ENCODE data around the gene HNF1B. TPM values are rescaled to one million over a fixed set of nuclear protein-coding genes. Genes with fewer than 3 reads are reported as not detected.

The HNF1B gene
- total and polyA plus RNA-seq, 4 donors, result 1.6 to 5.7 (median 4.5) TPM

GRCh38 chr17:37697381-37697780, 47.5 kb downstream of the HNF1B start:
- no peak overlapping the region for H3K27ac ChIP-seq (ENCODE audit: low read depth in 1 of 2, low read length in 2 of 2)
- H3K9me3 ChIP-seq (ENCODE audit: control insufficient read depth in 4 of 4, low read length in 3 of 4), result no peaks in the 10 kb centered on the region
- H3K36me3 ChIP-seq (ENCODE audit: control insufficient read depth in 4 of 4, insufficient read depth in 3 of 4, low read depth in 1 of 4, low read length in 3 of 4), result peaks cover 0 to 4% (median 3%) of the 10 kb centered on the region in 4 donors
- DNase-seq (ENCODE audit: low spot score), result no peak
- H3K9ac ChIP-seq (ENCODE audit: low read depth in 1 of 2, low read length in 2 of 2), result no peak overlapping the region
- H3K4me3 ChIP-seq (ENCODE audit: low read depth in 1 of 3, low read length in 3 of 3), result no peak overlapping the region
- WGBS, result 86% methylated on average over 8 of the region's 8 CpGs
- no peaks in the 10 kb centered on the region for H3K27me3 ChIP-seq (ENCODE audit: control insufficient read depth in 4 of 4, insufficient read depth in 4 of 4, low read length in 3 of 4)
- H3K4me1 ChIP-seq (ENCODE audit: control insufficient read depth in 4 of 4, insufficient read depth in 4 of 4, low read length in 3 of 4), result peaks cover 0 to 19% (median 8%) of the 10 kb centered on the region in 4 donors
- TF ChIP-seq RXRA (IDR thresholded peaks at IDR 0.05) (no peak), REST (IDR thresholded peaks at IDR 0.05) (no peak), GABPA (IDR thresholded peaks at IDR 0.05 in 1 of 2, conservative IDR thresholded peaks at IDR 0.05 in 1 of 2) (no peak), FOXA1 (IDR thresholded peaks at IDR 0.05) (no peak), ZBTB33 (IDR thresholded peaks at IDR 0.05) (no peak), RAD21 (IDR thresholded peaks at IDR 0.05) (no peak), FOXA2 (IDR thresholded peaks at IDR 0.05) (no peak), MAX (IDR thresholded peaks at IDR 0.05) (no peak), YY1 (IDR thresholded peaks at IDR 0.05) (no peak), EGR1 (IDR thresholded peaks at IDR 0.05; ENCODE audit: low read depth in 2 of 2) (no peak), CTCF (IDR thresholded peaks at IDR 0.05; ENCODE audit: low read depth, low read length, missing input control) (no peak)

GRCh38 chr17:37696366-37696765, 48.5 kb downstream of the HNF1B start:
- H3K9me3 ChIP-seq (ENCODE audit: control insufficient read depth in 4 of 4, low read length in 3 of 4), result no peaks in the 10 kb centered on the region
- no peak overlapping the region for H3K27ac ChIP-seq (ENCODE audit: low read depth in 1 of 2, low read length in 2 of 2)
- 95% methylated on average over 7 of the region's 7 CpGs for WGBS
- H3K4me1 ChIP-seq (ENCODE audit: control insufficient read depth in 4 of 4, insufficient read depth in 4 of 4, low read length in 3 of 4), result peaks cover 0 to 19% (median 8%) of the 10 kb centered on the region in 4 donors
- DNase-seq (ENCODE audit: low spot score), result no peak
- H3K27me3 ChIP-seq (ENCODE audit: control insufficient read depth in 4 of 4, insufficient read depth in 4 of 4, low read length in 3 of 4), result no peaks in the 10 kb centered on the region
- peaks cover 2 to 4% (median 3%) of the 10 kb centered on the region in 4 donors for H3K36me3 ChIP-seq (ENCODE audit: control insufficient read depth in 4 of 4, insufficient read depth in 3 of 4, low read depth in 1 of 4, low read length in 3 of 4)
- no peak overlapping the region for H3K9ac ChIP-seq (ENCODE audit: low read depth in 1 of 2, low read length in 2 of 2)
- H3K4me3 ChIP-seq (ENCODE audit: low read depth in 1 of 3, low read length in 3 of 3), result no peak overlapping the region
- TF ChIP-seq HNF4G (IDR thresholded peaks at IDR 0.05) (no peak), JUND (IDR thresholded peaks at IDR 0.05) (no peak), ZBTB33 (IDR thresholded peaks at IDR 0.05) (no peak), EGR1 (IDR thresholded peaks at IDR 0.05; ENCODE audit: low read depth in 2 of 2) (no peak), NR2F2 (IDR thresholded peaks at IDR 0.05) (no peak), YY1 (IDR thresholded peaks at IDR 0.05) (no peak), FOXA1 (IDR thresholded peaks at IDR 0.05) (no peak), ATF3 (IDR thresholded peaks at IDR 0.05) (no peak), CTCF (IDR thresholded peaks at IDR 0.05; ENCODE audit: low read depth, low read length, missing input control) (no peak), MAX (IDR thresholded peaks at IDR 0.05) (no peak)
